ENCODE measurements around the gene CALHM6. TPM values are rescaled to one million over a fixed set of nuclear protein-coding genes. Genes with fewer than 3 reads are reported as not detected.

CALHM6 gene
- total RNA-seq, 1 experiment from 2014 or later: not detected

- no peaks in the 10 kb centered on the region for H3K36me3 ChIP-seq (ENCODE audit: control insufficient read depth in 1 of 2, insufficient read depth in 2 of 2, low read length in 2 of 2)
- intact Hi-C loops (cut with micrococcal nuclease): no loop called here
- DNase-seq (ENCODE audit: low read depth, low spot score): no peak
- no peaks in the 10 kb centered on the region for H3K4me1 ChIP-seq (ENCODE audit: control insufficient read depth in 1 of 2, insufficient read depth in 2 of 2, low read length in 2 of 2)
- TF ChIP-seq CBX3 (IDR thresholded peaks at IDR 0.05; ENCODE audit: low read depth) (no peak), EZH2 (IDR thresholded peaks at IDR 0.05) (no peak), FOSL1 (IDR thresholded peaks at IDR 0.05; ENCODE audit: low read depth) (no peak), EGR1 (IDR thresholded peaks at IDR 0.05; ENCODE audit: low read depth) (no peak), REST (IDR thresholded peaks at IDR 0.05; ENCODE audit: low read depth) (no peak), TCF7L2 (IDR thresholded peaks at IDR 0.05; ENCODE audit: borderline replicate concordance, extremely low read depth, insufficient read depth, insufficient read length) (no peak), SIN3A (IDR thresholded peaks at IDR 0.05; ENCODE audit: low read depth) (no peak), CEBPB (IDR thresholded peaks at IDR 0.05; ENCODE audit: low read depth) (no peak), ELF1 (IDR thresholded peaks at IDR 0.05; ENCODE audit: borderline replicate concordance, low read depth) (no peak), SP1 (IDR thresholded peaks at IDR 0.05; ENCODE audit: low read depth) (no peak), ZNF274 (IDR thresholded peaks at IDR 0.05; ENCODE audit: low read depth, low read length) (no peak), RAD21 (IDR thresholded peaks at IDR 0.05; ENCODE audit: low read depth) (no peak), ATF3 (IDR thresholded peaks at IDR 0.05) (no peak), JUND (IDR thresholded peaks at IDR 0.05) (no peak), EZH2phosphoT487 (IDR thresholded peaks at IDR 0.05; ENCODE audit: borderline replicate concordance) (no peak), POLR2A (IDR thresholded peaks at IDR 0.05; ENCODE audit: borderline replicate concordance, extremely low read depth, insufficient read depth, insufficient read length) (no peak), ZBTB33 (IDR thresholded peaks at IDR 0.05; ENCODE audit: extremely low read depth, insufficient replicate concordance, low read length) (no peak), POLR2AphosphoS5 (IDR thresholded peaks at IDR 0.05; ENCODE audit: low read depth, low read length) (no peak), YY1 (IDR thresholded peaks at IDR 0.05; ENCODE audit: extremely low read depth, insufficient replicate concordance, low read depth, low read length) (no peak)
- POLR2A ChIA-PET: no interaction called here
- no peak for ATAC-seq
- RAD21 ChIA-PET (ENCODE audit: low non-redundant PET in 1 of 2, low total read pairs in 2 of 2, uncharacterized antibody in 2 of 2, unreplicated experiment in 2 of 2): no interaction called here
- H3K9me3 ChIP-seq (ENCODE audit: control insufficient read depth in 1 of 2, insufficient read depth in 1 of 2, low read depth in 1 of 2, low read length in 2 of 2): no peaks in the 10 kb centered on the region
- H2AFZ ChIP-seq (ENCODE audit: low read depth, low read length, poor library complexity, severe bottlenecking): no peak overlapping the region
- no peak overlapping the region for H3K27ac ChIP-seq (ENCODE audit: low read depth, low read length)
- no peaks in the 10 kb centered on the region for H4K20me1 ChIP-seq (ENCODE audit: insufficient read depth)
- H3K4me3 ChIP-seq (replicated peaks in 1 of 2; ENCODE audit: low read depth in 1 of 2, low read length in 2 of 2): no peak overlapping the region
- no TSS peak for BruUV-seq (replicated peaks)
- H3K9me2 ChIP-seq (ENCODE audit: insufficient read depth): no peaks in the 10 kb centered on the region
- H3K4me2 ChIP-seq (ENCODE audit: low read length): no peak overlapping the region
- no peak overlapping the region for H3K9ac ChIP-seq (ENCODE audit: low read length)
- H3K27me3 ChIP-seq (ENCODE audit: insufficient read depth, low read length): no peaks in the 10 kb centered on the region
- CTCF ChIA-PET: no interaction called here
- H3K79me2 ChIP-seq (ENCODE audit: insufficient read depth, low read length): no peaks in the 10 kb centered on the region
These were observed 1.0 kb downstream of the CALHM6 start for GRCh38 chr6:116461932-116462885.
